MM.1S (cell line): ENCODE data around the gene MEGF11.
A peak's percentile ranks its signal among the peaks of the same experiment; 100 is the strongest.

Experiments
- DNase-seq: peaks from one replicate; pipeline ENCODE4 v3.0.0-alpha.2; 2015
- H2AFZ ChIP-seq: fragments of 300-600 bp; sonication (generic); 2 replicates; pipeline ENCODE4 v1.6.0; 2016; ENCODE audit warnings: antibody characterized with exemption, low read length
- H3F3A ChIP-seq: fragments of 300-600 bp; sonication (generic); 2 replicates; pipeline ENCODE4 v1.6.1; 2016; ENCODE audit warnings: mild to moderate bottlenecking, antibody characterized with exemption, low read length, moderate library complexity, mixed read lengths; ENCODE audit not compliant: insufficient read depth
- H3K27ac ChIP-seq: fragments of 300-600 bp; sonication (generic); 2 replicates; pipeline ENCODE4 v1.5.1; 2016; ENCODE audit warnings: mild to moderate bottlenecking, low read length
- H3K27me3 ChIP-seq: fragments of 300-600 bp; sonication (generic); replicated peaks from 2 replicates; pipeline ENCODE4 v1.6.0; 2016; ENCODE audit warnings: low read length; ENCODE audit not compliant: insufficient read depth
- H3K36me3 ChIP-seq: fragments of 300-600 bp; sonication (generic); replicated peaks from 2 replicates; pipeline ENCODE4 v1.6.1; 2016; ENCODE audit warnings: mild to moderate bottlenecking, low read length, mixed read lengths; ENCODE audit not compliant: insufficient read depth
- H3K4me1 ChIP-seq: fragments of 300-600 bp; sonication (generic); 2 replicates; pipeline ENCODE4 v1.6.1; 2016; ENCODE audit warnings: low read length, mixed read lengths
- H3K4me2 ChIP-seq: fragments of 300-600 bp; sonication (generic); 2 replicates; pipeline ENCODE4 v1.6.0; 2016; ENCODE audit warnings: low read depth, low read length
- H3K4me3 ChIP-seq: fragments of 300-600 bp; sonication (generic); 2 replicates; pipeline ENCODE4 v1.5.1; 2016; ENCODE audit warnings: low read length, mixed read lengths
- H3K79me2 ChIP-seq: fragments of 300-600 bp; sonication (generic); 2 replicates; pipeline ENCODE4 v1.6.1; 2016; ENCODE audit warnings: mixed run types, low read length, mixed read lengths
- H3K9ac ChIP-seq: fragments of 300-600 bp; sonication (generic); 2 replicates; pipeline ENCODE4 v1.6.1; 2016; ENCODE audit warnings: low read length, mixed read lengths
- H3K9me2 ChIP-seq: fragments of 300-600 bp; sonication (generic); replicated peaks from 2 replicates; pipeline ENCODE4 v1.6.1; 2016; ENCODE audit warnings: mild to moderate bottlenecking, low read length, mixed read lengths; ENCODE audit not compliant: insufficient read depth
- H3K9me3 ChIP-seq: fragments of 300-600 bp; sonication (generic); replicated peaks from 2 replicates; pipeline ENCODE4 v1.6.1; 2016; ENCODE audit warnings: mild to moderate bottlenecking, low read length, mixed read lengths; ENCODE audit not compliant: insufficient read depth
- H4K20me1 ChIP-seq: fragments of 300-600 bp; sonication (generic); 2 replicates; pipeline ENCODE4 v1.6.1; 2016; ENCODE audit warnings: mild to moderate bottlenecking, low read length, moderate library complexity, mixed read lengths; ENCODE audit not compliant: insufficient read depth
- EZH2 ChIP-seq: fragments of 300-600 bp; sonication (generic); optimal IDR thresholded peaks from 2 replicates; pipeline ENCODE3; 2017; ENCODE audit warnings: low read depth, mild to moderate bottlenecking, antibody characterized with exemption, low read length, mixed read lengths
- EZH2phosphoT487 ChIP-seq: fragments of 300-600 bp; sonication (generic); IDR thresholded peaks from 2 replicates; pipeline ENCODE4 v1.6.1; 2018; ENCODE audit warnings: antibody characterized with exemption, low read length
- TF ChIP-seq, protein P1 (sequence below): fragments of 300-600 bp; sonication (generic); IDR thresholded peaks from 2 replicates; pipeline ENCODE4 v1.5.1; 2016; ENCODE audit warnings: antibody characterized with exemption, low read length, mixed read lengths

Gene MEGF11

DNA sequence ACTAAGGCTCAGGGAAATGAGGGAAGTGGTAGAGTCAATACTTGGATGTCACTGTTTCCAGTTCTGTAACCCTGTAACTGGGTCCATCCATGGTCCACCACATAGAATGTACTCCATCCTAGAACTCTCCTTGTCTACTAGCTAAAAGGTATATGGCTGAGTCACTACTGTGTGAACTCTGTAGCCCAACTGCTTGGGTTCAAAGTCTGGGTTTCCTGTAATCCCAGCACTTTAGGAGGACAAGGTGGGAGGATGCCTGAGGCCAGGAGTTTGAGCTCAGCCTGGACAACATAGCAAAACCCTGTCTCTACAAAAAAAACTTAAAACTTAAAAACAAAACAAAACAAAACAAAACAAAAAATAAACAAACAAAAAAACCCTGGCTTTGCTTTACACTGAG, 34.5 kb upstream of the MEGF11 start:
- H3K27me3 ChIP-seq = no peaks in the 10 kb centered on the region
- no peak for DNase-seq
- no peaks in the 10 kb centered on the region for H3K9me3 ChIP-seq
- H3F3A ChIP-seq = no peaks in the 10 kb centered on the region; the same call in 1 of the 2 replicates
- no peaks in the 10 kb centered on the region for H3K36me3 ChIP-seq
- H4K20me1 ChIP-seq = no peaks in the 10 kb centered on the region
- no peak overlapping the region for H3K4me3 ChIP-seq
- no peaks in the 10 kb centered on the region for H3K79me2 ChIP-seq
- no peak overlapping the region for H3K4me2 ChIP-seq
- no peak overlapping the region for H2AFZ ChIP-seq
- H3K9me2 ChIP-seq = no peaks in the 10 kb centered on the region
- H3K9ac ChIP-seq = no peak overlapping the region
- TF ChIP-seq EZH2 = no peak
- TF ChIP-seq, protein P1, sequence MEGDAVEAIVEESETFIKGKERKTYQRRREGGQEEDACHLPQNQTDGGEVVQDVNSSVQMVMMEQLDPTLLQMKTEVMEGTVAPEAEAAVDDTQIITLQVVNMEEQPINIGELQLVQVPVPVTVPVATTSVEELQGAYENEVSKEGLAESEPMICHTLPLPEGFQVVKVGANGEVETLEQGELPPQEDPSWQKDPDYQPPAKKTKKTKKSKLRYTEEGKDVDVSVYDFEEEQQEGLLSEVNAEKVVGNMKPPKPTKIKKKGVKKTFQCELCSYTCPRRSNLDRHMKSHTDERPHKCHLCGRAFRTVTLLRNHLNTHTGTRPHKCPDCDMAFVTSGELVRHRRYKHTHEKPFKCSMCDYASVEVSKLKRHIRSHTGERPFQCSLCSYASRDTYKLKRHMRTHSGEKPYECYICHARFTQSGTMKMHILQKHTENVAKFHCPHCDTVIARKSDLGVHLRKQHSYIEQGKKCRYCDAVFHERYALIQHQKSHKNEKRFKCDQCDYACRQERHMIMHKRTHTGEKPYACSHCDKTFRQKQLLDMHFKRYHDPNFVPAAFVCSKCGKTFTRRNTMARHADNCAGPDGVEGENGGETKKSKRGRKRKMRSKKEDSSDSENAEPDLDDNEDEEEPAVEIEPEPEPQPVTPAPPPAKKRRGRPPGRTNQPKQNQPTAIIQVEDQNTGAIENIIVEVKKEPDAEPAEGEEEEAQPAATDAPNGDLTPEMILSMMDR = no peak
- no peak for TF ChIP-seq EZH2phosphoT487
- H3K4me1 ChIP-seq = 0 out of 2 replicates have a peak, but pooled peaks cover 6% of the 10 kb centered on the region
- H3K27ac ChIP-seq = no peak overlapping the region

GRCh38 chr15:66287461-66288057, 34.0 kb upstream of the MEGF11 start:
- H3K4me2 ChIP-seq = no peak overlapping the region
- H3K4me3 ChIP-seq = no peak overlapping the region
- H3K27ac ChIP-seq = no peak overlapping the region
- H3K9me2 ChIP-seq = no peaks in the 10 kb centered on the region
- no peak overlapping the region for H2AFZ ChIP-seq
- H3K36me3 ChIP-seq = no peaks in the 10 kb centered on the region
- H3F3A ChIP-seq = no peaks in the 10 kb centered on the region
- peak; percentile 31 for DNase-seq
- H3K9me3 ChIP-seq = no peaks in the 10 kb centered on the region
- TF ChIP-seq, protein P1 = peak; percentile 35
- TF ChIP-seq EZH2phosphoT487 (no peak), EZH2 (no peak)
- 0 out of 2 replicates have a peak, but pooled peaks cover 6% of the 10 kb centered on the region for H3K4me1 ChIP-seq
- no peak overlapping the region for H3K9ac ChIP-seq
- no peaks in the 10 kb centered on the region for H4K20me1 ChIP-seq
- no peaks in the 10 kb centered on the region for H3K27me3 ChIP-seq
- no peaks in the 10 kb centered on the region for H3K79me2 ChIP-seq

- Histone ChIP-seq H3K4me2 (no peak overlapping the region), H3K79me2 (no peaks in the 10 kb centered on the region), H2AFZ (no peak overlapping the region), H3K4me3 (no peak overlapping the region), H3F3A (no peaks in the 10 kb centered on the region), H3K9me2 (no peaks in the 10 kb centered on the region), H3K9me3 (no peaks in the 10 kb centered on the region), H3K27ac (no peak overlapping the region), H3K4me1 (0 out of 2 replicates have a peak, but pooled peaks cover 6% of the 10 kb centered on the region), H4K20me1 (no peaks in the 10 kb centered on the region), H3K36me3 (no peaks in the 10 kb centered on the region), H3K27me3 (no peaks in the 10 kb centered on the region), H3K9ac (no peak overlapping the region)
- DNase-seq = no peak
- TF ChIP-seq EZH2phosphoT487 (no peak), EZH2 (no peak)
- TF ChIP-seq, protein P1 = no peak
Measured at GRCh38 chr15:66285533-66286280, 32.2 kb upstream of the MEGF11 start.
